Cerebellar nuclear complex (tissue), 1 donor: ENCODE data around the gene XYLT2.
"Not testable (repeated sequence)": the region's sequence is repeated elsewhere in the genome, so short reads cannot be mapped to it uniquely, and the experiment has no call there.

ENCODE experiments used
- DNase-seq, 2 experiments: peaks; one replicate each; lab custom pipeline; 2025; lab: John Stamatoyannopoulos, UW

Gene XYLT2

DNA sequence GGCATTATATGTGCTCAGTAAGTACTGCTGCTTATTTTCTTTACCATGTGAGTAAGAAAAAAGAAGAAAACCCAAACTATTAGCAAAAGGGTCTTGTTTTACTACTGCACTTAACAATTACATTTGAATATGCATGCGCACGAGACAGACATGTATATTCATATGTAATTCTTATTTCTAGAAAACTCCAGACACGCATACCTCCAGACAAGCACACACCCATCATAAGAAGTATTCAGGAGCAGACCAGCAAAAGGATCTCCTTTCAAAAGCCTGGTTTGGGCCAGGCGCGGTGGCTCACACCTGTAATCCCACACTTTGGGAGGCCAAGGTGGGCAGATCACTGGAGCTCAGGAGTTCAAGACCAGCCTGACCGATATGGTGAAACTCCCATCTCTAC, 43.6 kb downstream of the XYLT2 start:
- no peak for DNase-seq

DNA sequence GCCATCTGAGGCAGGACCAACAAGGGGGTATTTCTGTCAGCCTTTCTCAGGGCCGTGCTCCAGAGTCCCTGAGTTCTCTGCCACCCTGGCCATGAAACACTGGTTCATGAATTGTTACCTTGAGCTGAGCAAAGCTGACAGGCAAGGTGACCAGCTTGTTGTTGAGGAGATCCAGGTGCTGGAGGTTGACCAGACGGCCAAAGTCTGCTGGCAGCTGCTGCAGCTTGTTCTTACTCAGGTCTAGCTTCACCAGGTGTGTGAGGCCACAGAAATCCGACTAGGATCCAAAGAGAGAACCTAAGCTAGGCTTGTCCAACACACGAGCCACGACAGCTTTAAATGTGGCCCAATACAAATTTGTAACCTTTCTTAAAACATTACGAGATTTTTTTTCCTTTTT, 46.7 kb downstream of the XYLT2 start:
- DNase-seq: no peak

DNA sequence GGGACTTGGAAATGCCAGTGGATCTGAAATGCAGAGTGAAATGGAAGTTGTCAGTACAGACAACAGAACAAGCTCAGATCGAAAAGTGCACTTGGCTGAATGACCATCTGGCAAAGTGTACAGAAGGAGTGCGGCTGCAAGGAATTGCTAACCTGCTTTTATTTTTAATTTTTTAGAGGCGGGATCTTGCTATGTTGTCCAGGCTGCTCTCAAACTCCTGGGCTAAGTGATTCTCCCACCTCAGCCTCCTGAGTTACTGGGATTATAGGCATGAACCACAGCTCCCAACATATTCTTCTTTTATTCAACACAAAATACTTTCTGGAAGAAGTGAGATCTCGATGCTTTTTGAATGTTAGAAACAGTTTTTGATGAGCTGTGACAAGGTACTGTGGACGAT, 47.8 kb downstream of the XYLT2 start:
- no peak for DNase-seq

DNA sequence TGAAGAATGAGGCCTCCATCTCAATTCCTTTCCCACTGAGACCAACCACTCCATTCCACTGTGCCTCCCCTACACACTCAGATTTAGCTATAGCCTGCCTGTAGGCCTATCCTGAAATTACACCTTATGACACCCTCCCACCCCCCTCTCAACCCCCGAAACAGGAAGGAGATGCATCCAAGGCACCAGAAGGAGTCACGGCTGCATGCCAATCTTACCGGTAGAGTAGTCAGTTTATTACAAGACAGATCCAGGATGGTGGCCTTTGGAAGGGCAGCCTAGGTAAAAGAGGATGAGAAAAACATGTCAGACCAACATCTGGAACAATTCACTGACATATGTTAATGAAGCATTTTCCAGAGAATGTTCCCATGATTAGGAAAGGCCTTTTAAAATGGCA, 48.8 kb downstream of the XYLT2 start:
- DNase-seq: no peak

DNA sequence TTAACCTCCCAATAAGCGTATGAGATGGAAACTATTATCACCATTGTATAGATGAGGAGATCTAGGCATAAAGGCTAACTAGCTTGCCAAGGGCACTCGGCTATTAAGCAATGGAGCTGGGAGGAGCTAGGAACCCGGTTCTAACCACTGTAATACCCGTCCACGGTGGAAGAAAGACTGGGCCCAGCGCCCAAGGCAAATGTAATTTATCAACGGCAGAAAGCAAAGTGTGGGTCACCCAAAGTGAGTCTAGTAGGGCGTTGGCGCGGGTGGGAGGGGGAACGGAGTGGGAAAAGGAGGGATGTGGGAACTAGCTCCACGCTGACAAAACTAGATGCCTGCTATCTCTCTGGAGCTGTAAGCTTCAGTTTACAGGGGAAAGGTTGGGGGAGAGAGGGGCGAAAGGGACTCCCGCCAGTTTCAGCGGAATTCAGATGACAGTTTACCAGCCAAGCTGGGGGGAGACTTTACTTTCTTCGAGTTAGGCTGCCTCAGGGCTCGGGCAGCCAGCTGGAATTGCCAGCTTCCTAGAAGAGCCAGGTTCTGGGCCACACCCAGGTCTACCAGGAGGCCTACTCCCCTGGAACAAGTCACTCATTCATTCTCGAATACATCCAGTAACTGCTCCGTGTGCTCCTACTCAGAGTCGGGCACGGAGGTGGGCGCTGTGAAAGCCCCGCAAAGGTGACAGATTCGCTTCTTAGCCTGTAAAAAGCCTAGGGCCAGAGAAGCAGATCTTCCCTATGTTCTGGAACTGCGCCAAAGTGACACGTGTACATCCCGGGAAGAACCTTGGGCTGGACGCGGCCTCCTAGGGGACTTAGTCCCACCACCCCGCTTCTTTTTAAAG, 50.6 kb downstream of the XYLT2 start:
- DNase-seq: no peak

DNA sequence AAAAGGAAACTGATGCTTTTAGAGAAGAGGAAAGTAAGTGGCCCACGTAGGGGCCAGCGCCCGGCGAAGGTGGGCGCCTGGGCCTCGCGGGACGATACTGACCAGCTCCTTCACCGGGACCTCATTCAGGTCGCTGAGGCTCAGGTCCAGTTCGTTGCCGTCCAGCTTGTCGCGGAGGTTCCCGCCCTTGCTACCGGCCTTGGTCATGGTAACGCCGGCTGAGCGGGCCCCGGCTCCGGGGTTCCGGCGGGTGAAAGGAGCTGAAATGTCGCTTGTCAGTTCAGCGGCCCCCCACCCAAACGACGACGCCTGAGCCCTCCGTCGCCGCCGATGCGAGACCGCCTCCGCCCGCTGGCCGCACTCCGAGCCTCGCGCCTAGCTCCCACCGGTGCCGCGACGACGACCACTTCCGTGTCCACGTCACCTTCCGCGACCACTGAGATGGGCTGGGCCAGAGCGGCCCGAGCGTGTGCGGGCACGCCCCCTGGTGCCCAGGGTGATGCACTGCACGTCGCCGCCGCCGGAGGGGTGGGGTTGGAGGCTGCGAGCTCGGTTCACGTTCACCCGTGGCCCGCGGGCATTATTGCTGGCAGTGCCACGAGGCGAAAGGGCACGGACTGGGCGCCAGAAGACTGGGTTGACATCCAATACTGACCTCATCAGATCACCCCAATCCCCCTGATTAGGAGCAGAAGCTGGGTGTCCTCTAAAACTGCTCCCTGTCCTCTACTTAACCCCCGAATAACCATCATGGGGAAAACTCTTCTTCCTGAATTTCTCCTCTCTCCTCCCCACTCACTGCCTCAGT, 51.4 kb downstream of the XYLT2 start, which contains the start of gene LRRC59:
TSS of gene LRRC59 (minus strand) at position 413 of the 808 bp plus-strand sequence. CDS start at position 207, 206 bp downstream.
- DNase-seq: peak; percentile 41 to 50

DNA sequence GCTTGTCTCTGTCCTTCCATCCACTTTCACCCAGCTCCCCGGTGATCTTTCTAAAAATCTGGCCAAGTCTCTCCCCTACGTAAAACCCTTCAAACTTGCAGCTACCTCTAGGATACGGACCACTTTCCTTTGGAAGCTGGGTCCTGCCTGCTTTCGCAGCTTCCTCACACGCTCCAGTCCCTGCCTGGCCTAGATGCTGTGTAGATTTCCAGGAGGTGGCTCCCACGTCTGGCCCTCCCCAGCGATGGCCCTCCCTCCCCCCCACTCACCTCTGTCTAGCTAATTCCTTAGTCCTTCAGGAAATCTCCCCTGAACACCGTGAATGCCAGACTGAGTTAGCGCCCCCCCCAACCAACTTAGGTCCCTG, 52.0 kb downstream of the XYLT2 start:
- no peak for DNase-seq

DNA sequence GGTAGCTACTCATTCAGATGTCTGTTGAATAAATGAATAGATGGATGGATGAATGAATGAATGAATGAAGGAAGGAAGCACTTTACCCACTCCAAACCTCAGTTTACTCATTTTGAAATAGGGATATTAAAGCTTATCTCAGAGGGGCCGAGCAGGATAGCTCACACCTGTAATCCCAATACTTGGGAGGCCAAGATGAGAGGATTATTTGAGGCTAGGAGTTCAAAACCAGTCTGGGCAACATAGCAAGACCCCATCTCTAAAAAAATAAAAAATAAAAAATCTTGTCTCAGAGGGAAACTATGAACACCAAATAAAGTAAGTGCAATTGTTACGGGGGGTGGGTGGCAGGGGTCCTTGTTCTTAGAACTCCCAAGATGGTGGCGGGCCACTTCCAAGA, 52.7 kb downstream of the XYLT2 start:
- DNase-seq: not testable (repeated sequence)

DNA sequence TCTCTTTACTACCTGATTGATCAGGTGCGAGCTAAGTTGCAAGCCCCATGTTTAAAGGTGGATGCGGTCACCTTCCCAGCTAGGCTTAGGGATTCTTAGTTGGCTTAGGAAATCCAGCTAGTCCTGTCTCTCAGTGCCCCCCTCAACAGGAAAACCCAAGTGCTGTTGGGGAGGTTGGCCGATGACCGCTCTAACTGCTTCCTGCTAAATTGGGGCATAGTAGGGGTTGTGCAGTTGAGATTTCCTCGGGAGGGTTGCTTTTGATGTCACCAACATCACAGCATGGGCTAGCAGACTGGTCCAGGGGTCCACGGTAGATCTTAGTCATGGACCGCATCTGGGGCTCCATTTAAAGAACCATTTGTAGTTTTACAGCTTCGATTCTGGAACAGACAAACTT, 53.7 kb downstream of the XYLT2 start:
- DNase-seq: not testable (repeated sequence)

DNA sequence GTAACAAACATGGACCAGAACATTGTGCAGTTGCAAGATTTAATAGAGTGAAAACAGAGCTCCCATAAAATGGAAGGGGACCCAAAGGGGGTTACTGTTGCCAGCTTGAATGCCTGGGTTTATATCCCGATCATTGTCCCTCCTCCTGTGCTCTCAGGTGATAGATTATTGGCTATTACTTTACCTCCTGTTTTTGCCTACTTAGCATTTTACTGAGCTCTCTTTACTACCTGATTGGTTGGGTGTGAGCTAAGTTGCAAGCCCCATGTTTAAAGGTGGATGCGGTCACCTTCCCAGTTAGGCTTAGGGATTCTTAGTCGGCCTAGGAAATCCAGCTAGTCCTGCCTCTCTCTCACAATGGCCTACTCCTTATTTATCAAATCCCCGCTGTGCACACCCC, 59.4 kb downstream of the XYLT2 start:
- DNase-seq: not testable (repeated sequence)

DNA sequence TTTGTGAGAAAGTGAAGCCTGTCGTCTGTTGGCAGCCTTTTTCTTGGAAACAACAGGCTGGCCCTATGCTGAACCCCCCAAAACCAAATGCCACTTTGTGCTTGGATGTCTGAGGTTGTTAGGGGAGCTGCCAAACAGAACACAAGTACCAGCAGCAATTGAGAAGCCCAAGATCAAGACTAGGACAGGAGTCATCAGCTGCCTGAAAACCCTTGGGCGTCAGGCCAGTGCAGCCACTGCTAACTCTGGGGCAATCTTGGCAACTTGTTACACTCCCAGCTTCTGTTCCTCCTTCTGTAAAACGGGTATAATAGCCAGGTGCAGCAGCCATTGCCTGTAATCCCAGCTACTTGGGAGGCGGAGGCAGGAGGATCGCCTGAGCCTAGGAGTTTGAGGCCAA, 60.7 kb downstream of the XYLT2 start:
- no peak for DNase-seq

DNA sequence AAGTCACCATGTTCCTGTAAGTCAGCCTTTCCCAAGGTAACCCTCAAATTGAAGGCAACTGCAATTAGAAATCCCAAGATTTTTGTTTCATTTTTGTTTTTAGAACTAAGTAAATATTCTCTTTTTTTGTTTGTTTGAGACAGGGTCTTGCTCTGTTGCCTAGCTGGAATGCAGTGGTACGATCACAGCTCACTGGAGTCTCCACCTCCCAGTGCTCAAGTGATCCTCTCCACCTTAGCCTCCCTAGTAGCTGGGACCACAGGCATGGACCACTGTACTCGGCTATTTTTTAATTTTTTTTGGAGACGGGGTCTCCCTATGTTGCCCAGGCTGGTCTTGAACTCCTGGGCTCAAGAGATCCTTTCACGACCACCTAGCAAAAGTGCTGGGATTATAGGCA, 62.0 kb downstream of the XYLT2 start:
- DNase-seq: no peak
